Skeletal muscle tissue (tissue), 4 donors: ENCODE results near the gene CHCHD4. TPM values are rescaled to one million over a fixed set of nuclear protein-coding genes. Genes with fewer than 3 reads are reported as not detected.

Experiments used
- H3K27ac ChIP-seq: one replicate; pipeline ENCODE4 v1.7.0; 2013; ENCODE audit warnings: mild to moderate bottlenecking, low read depth, low read length, inconsistent platforms
- H3K27me3 ChIP-seq, 3 donors: one replicate each; pipeline ENCODE4 v1.7.0; 2013; ENCODE audit warnings: low read length in 3 of 3; ENCODE audit not compliant: control insufficient read depth in 3 of 3, insufficient read depth in 3 of 3
- H3K36me3 ChIP-seq, 3 donors: one replicate each; pipeline ENCODE4 v1.7.0; 2013; ENCODE audit warnings: low read length in 3 of 3; ENCODE audit not compliant: control insufficient read depth in 3 of 3, insufficient read depth in 3 of 3
- H3K4me1 ChIP-seq, 3 donors: one replicate each; pipeline ENCODE4 v1.7.0; 2013; ENCODE audit warnings: low read length in 3 of 3, mild to moderate bottlenecking in 3 of 3; ENCODE audit not compliant: control insufficient read depth in 3 of 3, insufficient read depth in 3 of 3
- H3K4me3 ChIP-seq, 3 donors: one replicate each; pipeline ENCODE4 v1.7.0; 2013; ENCODE audit warnings: low read length in 3 of 3
- H3K9ac ChIP-seq, 3 donors: one replicate each; pipeline ENCODE4 v1.7.0; 2013; ENCODE audit warnings: low read length in 3 of 3, mild to moderate bottlenecking in 3 of 3, moderate library complexity in 2 of 3, low read depth in 1 of 3
- H3K9me3 ChIP-seq, 3 donors: one replicate each; pipeline ENCODE4 v1.7.0; 2013; ENCODE audit warnings: low read length in 3 of 3; ENCODE audit not compliant: control insufficient read depth in 3 of 3
- total RNA-seq: library from RNA; depleted of rRNA; stranded (reverse); fragments of >200 nt; gene quantifications from one replicate; pipeline ENCODE4 v1.2.3, GENCODE V29; 2014
- donor health status: Osteomylitis.

CHCHD4 gene
- total RNA-seq, 1 donor from 2014 or later = 12.5 TPM

DNA sequence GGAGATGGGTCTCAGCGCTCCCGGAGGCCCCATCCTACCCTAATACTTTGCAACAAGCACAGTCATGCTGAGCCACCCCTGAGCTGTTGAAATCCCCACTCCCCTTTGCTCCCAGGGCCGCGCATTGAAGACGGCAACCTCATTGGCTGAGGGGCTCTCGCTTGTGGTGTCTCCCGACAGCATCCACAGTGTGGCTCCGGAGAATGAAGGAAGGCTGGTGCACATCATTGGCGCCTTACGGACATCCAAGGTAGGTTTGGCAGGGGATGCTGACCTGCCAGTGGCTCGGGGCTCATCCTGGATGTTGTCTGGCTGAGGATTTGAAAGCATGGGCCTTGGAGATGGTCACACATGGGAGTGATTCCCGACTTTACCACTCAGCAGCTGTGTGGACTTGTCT lies 6.0 kb upstream of the CHCHD4 start:
- H3K27me3 ChIP-seq = no peaks in the 10 kb centered on the region
- H3K9ac ChIP-seq = no peak overlapping the region
- no peak overlapping the region for H3K4me3 ChIP-seq
- peaks cover 64 to 72% (median 72%) of the 10 kb centered on the region in 3 donors for H3K36me3 ChIP-seq
- H3K9me3 ChIP-seq = no peaks in the 10 kb centered on the region
- H3K4me1 ChIP-seq = peaks cover 18 to 30% (median 29%) of the 10 kb centered on the region in 3 donors
- no peak overlapping the region for H3K27ac ChIP-seq

DNA sequence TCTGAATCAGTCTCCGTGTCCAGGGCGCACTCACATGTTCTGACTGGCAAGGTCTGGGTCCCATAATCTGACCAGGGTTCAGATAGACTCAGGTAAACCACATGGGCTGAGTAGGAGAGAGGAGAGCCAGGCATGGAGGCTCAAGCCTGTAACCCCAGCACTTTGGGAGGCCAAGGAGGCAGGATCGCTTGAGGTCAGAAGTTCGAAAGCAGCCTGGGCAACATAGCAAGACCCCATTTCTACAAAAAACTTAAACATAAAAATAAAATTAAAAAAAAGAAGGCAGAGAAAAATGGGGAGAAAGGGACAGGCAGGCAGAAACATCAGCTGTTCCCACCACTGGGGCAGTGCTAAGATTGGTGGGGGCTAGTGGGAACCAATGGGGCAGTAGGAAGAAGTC lies 5.6 kb upstream of the CHCHD4 start:
- Histone ChIP-seq H3K4me1 (peaks cover 23 to 34% (median 31%) of the 10 kb centered on the region in 3 donors), H3K9me3 (no peaks in the 10 kb centered on the region), H3K27ac (no peak overlapping the region), H3K27me3 (no peaks in the 10 kb centered on the region), H3K4me3 (no peak overlapping the region), H3K9ac (no peak overlapping the region), H3K36me3 (peaks cover 60 to 68% (median 67%) of the 10 kb centered on the region in 3 donors)

DNA sequence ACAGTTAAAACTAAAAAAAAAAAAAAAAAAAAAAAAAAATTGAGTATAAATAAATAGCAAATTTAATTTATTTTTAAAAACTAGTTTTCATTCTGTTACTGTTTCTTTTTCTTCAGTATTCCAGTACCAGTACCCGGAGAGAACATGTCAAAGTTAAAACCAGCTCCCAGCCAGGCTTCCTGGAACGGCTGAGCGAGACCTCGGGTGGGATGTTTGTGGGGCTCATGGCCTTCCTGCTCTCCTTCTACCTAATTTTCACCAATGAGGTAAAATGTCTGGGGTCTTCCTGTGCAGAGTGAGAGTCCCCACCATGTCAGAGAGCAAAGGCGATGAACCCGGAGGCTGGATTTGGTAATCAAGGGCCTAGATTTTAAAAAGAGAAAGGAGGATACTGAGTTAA lies 4.6 kb upstream of the CHCHD4 start:
- H3K9ac ChIP-seq = no peak overlapping the region
- no peak overlapping the region for H3K4me3 ChIP-seq
- peaks cover 24 to 37% (median 31%) of the 10 kb centered on the region in 3 donors for H3K4me1 ChIP-seq
- no peaks in the 10 kb centered on the region for H3K27me3 ChIP-seq
- no peak overlapping the region for H3K27ac ChIP-seq
- no peaks in the 10 kb centered on the region for H3K9me3 ChIP-seq
- peaks cover 51 to 58% (median 58%) of the 10 kb centered on the region in 3 donors for H3K36me3 ChIP-seq

- H3K9ac ChIP-seq = no peak overlapping the region
- H3K4me3 ChIP-seq = no peak overlapping the region
- no peak overlapping the region for H3K27ac ChIP-seq
- no peaks in the 10 kb centered on the region for H3K9me3 ChIP-seq
- H3K27me3 ChIP-seq = no peaks in the 10 kb centered on the region
- peaks cover 29 to 43% (median 34%) of the 10 kb centered on the region in 3 donors for H3K4me1 ChIP-seq
- H3K36me3 ChIP-seq = peaks cover 45 to 53% (median 53%) of the 10 kb centered on the region in 3 donors
Observed at GRCh38 chr3:14128724-14129123, 4.1 kb upstream of the CHCHD4 start.

DNA sequence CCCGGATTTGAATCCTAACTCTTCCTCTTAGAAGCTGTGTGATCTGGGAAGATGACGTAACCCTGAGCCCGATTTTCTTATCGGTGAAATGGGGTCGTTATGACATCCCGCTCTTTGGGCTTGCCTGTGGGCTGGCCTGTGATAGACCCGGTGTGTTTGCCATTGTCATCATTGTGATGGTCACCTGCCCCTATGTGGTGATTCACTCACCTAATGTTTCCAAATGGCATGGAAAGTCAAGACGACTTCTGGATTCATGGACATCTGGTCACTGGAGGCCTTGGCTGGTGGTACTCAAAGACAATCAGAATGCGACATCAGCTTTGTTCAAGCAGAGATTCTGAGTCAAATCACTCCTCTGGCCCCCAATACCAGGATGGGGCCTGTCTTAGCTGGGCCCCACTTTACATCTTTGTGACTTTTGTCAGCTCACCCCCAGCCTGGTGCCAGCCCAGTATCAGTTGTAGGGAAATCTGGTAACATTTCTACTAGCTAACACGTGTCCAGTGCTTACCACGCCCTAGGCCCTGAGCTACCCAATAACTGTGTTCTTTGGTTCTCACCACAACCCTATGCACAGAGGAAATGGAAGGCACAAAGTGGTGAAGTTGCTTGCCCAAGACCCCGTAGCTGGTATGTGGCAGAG lies 3.0 kb upstream of the CHCHD4 start:
- H3K27me3 ChIP-seq = no peaks in the 10 kb centered on the region
- no peaks in the 10 kb centered on the region for H3K9me3 ChIP-seq
- peak overlapping the region in 2 of 3 donors; percentile 3 to 37 for H3K9ac ChIP-seq
- peak overlapping the region; percentile 37 for H3K27ac ChIP-seq
- H3K36me3 ChIP-seq = peaks cover 35 to 44% (median 42%) of the 10 kb centered on the region in 3 donors
- H3K4me1 ChIP-seq = peaks cover 38 to 53% (median 41%) of the 10 kb centered on the region in 3 donors
- H3K4me3 ChIP-seq = no peak overlapping the region

DNA sequence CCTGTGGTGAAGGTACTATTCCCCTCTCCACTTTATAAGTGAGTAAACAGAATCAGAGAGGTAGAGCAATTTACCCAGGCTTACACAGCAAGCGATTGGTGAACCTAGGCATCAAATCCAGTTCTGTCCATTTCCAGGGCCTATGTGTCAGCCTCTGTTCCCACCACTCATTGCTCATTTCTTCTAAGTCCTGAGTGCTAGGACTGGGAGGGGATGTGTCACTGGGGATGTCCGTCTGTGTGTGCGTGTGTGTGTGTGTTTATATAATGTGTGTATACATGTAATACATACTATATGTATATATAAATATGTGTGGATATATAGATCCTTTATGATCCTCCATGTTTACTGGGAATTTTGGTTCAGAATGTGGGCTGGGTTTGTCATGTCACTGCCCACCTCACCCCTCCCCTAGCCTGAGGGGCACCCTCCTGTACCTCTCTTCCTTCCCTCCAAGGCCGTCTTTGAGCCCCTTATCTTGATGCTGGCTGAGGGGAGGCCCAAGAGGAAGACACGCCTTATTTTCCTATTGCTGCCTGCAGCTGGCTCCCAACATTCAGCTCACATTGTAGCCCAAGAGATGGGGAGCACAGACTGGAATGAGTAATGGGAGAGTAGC lies 2.3 kb upstream of the CHCHD4 start:
- Histone ChIP-seq H3K9ac (peak overlapping the region; percentile 91 to 99 (median 91)), H3K27me3 (no peaks in the 10 kb centered on the region), H3K4me1 (peaks cover 38 to 59% (median 46%) of the 10 kb centered on the region in 3 donors), H3K36me3 (peaks cover 31 to 39% (median 39%) of the 10 kb centered on the region in 3 donors), H3K4me3 (peak overlapping the region in 2 of 3 donors; percentile 95 to 99), H3K27ac (peak overlapping the region; percentile 96), H3K9me3 (no peaks in the 10 kb centered on the region)

DNA sequence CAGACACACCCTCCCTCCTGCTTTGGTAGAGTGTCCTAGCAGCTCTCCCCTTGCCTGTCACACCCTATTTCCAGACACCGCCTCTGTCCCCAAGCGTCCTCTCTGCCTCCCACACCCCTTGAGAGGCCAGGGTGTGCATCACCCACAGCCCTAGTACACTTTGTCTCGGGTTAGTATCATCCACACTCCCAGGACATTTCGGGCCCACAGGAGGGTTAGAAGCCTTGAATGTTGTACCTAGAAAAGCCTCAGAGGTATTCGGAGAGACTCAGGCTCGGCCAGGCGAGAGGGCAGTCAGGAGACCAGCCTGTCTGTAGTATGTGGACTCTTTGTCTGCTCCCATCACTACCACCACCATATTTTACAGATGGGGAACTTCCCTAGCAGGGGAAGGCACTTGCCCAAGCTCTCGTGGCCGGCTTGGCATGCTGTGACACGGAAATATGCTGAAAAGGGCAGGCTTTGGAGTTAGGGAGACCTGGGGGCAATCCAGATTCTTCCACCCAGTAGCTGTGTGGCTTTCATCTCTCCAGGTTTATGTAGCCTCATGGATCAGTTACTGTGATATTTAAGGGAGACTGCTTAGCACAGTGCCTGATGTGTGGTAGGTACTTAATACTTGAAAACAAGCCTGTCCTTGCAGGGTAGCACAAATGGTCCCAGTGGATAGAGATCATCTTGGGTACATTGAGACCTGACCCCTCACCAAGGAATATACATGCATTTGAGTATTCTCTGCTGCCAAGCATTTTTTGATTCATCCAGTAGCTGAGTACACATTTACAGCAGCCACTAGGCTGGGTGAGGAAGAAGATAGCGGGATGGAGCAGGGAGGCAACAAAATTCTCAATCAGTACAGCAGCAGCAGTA lies 1.6 kb upstream of the CHCHD4 start:
- no peaks in the 10 kb centered on the region for H3K27me3 ChIP-seq
- H3K36me3 ChIP-seq = peaks cover 27 to 39% (median 39%) of the 10 kb centered on the region in 3 donors
- H3K4me1 ChIP-seq = peaks cover 38 to 61% (median 46%) of the 10 kb centered on the region in 3 donors
- no peaks in the 10 kb centered on the region for H3K9me3 ChIP-seq
- H3K27ac ChIP-seq = peak overlapping the region; percentile 96
- peak overlapping the region; percentile 91 to 99 (median 91) for H3K9ac ChIP-seq
- peak overlapping the region; percentile 94 to 99 (median 95) for H3K4me3 ChIP-seq

DNA sequence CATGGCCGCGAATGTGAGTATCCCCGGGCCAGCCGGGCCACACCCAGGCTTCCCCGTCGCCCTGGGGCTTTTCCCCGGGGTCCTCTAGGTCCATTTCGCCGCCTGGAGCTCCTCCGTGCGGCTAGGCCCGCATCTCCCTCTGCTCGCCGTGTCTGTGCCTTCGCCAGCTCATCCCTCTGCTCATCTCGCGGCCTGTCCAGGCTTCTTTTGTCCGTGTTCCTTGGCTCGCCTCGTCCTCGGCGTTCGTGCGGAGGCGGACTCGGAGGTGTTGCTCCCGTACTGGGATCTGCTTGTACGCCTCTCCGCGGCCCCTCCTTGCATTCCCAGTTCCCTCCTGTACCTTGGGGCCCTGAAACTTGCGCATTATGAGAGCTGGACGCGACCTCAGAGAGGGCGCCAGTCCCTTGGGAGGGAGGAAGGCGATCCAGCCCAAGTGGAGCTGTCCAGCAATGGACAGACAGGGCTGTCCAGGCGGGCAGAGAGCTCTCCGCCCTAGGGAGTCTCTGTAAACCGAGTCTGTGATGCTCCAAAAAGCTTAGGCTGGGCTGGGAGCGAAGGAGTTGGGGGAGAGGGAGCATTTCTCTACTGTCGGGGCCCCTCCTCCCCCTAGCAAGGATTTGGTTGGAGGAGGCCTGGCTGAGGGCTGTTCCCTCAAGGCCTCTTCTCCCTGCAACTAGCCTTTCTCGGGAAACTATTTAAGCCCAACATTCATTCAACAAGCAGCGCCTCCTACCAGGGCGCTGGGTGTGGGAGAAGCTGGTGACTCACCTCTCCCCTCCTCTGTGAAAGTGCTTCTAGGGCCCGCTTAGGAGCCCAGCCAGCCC lies 735 bp upstream of the CHCHD4 start:
- peak overlapping the region; percentile 96 for H3K27ac ChIP-seq
- no peaks in the 10 kb centered on the region for H3K9me3 ChIP-seq
- H3K4me3 ChIP-seq = peak overlapping the region; percentile 94 to 99 (median 95)
- H3K36me3 ChIP-seq = peaks cover 19 to 37% (median 34%) of the 10 kb centered on the region in 3 donors
- H3K9ac ChIP-seq = peak overlapping the region; percentile 91 to 99 (median 91)
- H3K4me1 ChIP-seq = peaks cover 38 to 58% (median 43%) of the 10 kb centered on the region in 3 donors
- H3K27me3 ChIP-seq = no peaks in the 10 kb centered on the region

DNA sequence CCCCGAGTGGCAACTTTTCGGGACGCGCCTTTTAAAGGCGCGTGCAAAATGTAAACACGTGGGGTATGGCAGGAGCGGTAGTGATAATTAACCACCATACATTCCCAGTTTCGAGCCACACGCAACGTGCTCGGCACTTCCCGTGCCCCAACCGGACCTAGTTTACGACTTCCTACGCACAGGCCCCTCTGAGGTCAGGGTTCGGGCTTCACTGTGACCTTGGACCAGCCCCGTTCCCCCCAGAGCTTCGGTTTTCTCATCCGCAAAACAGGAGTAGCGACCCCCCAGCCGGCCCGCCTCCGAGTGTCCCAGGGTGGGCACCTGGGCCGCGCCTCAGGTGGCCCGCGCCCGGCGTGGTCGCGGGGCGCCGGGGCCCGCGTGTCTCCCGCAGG lies 451 bp downstream of the CHCHD4 start:
- Histone ChIP-seq H3K4me1 (peaks cover 38 to 58% (median 43%) of the 10 kb centered on the region in 3 donors), H3K27me3 (no peaks in the 10 kb centered on the region), H3K9ac (peak overlapping the region; percentile 88 to 91 (median 91)), H3K27ac (peak overlapping the region; percentile 96), H3K9me3 (no peaks in the 10 kb centered on the region), H3K4me3 (peak overlapping the region; percentile 94 to 99 (median 95)), H3K36me3 (peaks cover 12 to 39% (median 31%) of the 10 kb centered on the region in 3 donors)
